Kidney tubule cell (primary cell): ENCODE data around the gene FAM47E.
A peak's percentile ranks its signal among the peaks of the same experiment; 100 is the strongest.

Experiments used
- DNase-seq: peaks from one replicate; pipeline ENCODE4 v3.0.0-alpha.2; 2018; ENCODE audit warnings: low spot score

Gene FAM47E, protein sequence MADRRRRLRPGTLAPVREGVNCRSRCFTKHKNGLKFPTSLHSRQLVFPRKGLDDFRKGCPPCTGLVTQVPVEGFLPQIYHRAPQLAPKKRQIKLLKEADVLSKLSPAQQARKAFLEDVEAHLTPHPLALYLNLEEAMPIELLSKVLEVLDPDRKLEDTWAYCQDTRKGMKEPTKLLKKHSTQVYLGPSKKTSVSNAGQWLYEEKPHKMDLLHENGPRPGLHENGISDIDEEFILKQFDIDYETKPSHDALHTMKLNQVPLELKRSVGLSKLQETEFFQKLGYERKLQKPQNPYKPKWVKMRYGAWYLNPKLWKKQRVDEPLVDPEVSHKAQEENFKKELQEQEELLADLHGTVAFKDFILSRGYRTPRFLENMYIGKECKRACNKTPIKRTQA

DNA sequence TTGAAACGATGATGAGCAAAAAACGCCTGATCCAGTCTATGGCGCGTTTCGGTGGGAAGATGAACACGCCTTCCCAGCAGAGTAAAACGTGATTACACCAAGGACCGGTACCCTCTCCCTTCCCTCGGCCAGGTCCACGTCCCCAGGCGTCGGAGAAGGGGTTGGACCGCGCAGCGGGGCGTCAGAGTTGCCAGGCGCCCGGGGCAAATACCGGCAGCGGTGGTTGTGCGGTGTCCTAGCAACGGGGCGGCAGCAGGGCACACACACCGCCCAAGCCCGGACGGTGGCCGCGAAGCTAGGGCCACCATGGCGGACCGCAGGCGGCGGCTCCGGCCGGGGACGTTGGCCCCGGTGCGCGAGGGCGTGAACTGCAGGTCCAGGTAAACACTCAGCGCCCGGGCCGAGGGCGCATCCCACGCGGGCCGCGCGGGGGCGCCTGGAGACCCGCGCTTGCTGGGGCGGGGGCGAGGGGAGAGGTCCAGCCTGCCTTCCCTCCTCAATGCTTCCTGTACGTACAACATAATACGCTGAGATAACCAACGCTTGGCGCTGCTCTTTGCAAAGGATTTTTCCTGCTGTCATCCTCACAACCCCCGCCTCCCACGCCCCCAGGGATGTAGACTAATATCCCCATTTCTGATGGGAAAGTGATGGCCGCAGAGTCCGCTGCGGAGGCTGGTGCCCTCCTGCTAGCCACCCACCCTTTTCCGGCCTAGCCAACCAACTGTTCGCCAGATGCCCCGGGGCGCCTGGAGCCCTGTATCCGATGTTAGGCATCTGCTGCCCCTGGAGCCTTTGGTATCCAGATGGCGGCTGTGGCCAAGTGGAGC lies at the start of gene FAM47E:
FAM47E (plus strand) TSS at position 281 of the 830 bp plus-strand sequence; CDS start at position 307, 26 bp downstream.
- peak; percentile 90 for DNase-seq

DNA sequence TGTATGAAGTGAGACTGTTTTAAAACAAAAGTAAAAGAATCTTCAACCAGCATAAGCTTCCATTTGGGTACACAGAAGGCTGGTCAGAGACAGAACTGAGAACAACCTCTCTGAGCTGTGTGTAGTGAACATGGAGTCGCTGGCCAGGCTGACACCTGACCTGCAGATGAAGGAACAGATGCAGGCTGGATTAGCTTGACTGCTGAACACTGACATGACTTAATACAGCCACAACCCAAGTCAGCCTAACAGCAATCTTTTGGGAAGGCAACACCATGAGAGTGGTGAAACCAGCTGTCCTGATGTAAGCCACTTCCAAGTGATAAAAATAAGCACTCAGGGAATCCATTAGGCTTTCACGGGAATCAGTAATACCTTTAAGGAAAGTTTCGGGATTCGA lies 48.0 kb upstream of the FAM47E start:
- DNase-seq: no peak

DNA sequence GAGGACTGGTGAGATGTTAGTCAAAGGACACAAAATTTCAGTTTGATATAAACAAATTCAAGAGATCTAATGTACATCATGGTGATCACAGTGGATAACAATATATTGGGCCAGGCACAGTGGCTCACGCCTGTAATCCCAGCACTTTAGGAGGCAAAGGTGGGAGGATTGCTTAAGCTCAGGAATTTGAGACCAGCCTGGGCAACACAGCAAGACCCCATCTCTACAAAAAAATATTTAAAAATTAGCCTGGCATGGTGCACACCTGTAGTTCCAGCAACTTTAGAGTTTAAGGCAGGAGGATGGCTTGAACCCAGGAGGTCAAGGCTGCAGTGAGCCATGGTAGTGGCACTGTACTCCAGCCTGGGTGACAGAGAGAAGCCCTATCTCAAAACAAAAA lies 46.6 kb upstream of the FAM47E start:
- no peak for DNase-seq

DNA sequence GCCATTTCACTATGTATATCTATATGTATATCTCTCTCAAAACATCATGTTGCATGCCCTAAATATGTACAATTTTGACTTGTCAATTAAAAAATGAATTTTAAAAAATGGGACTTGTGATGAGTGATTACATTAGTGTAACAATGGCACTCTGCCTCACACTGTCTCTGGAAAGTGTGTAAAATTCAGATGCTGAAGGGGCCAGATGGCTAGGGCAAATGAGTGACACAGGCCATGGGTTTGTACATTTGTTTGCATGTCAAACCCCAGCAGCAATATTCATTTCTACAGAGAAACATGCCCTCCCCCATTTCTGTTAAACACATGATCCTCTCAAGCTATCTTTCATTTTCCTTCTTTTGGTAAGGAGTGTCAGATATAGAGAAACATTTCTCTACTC lies 46.0 kb upstream of the FAM47E start:
- DNase-seq: no peak

DNA sequence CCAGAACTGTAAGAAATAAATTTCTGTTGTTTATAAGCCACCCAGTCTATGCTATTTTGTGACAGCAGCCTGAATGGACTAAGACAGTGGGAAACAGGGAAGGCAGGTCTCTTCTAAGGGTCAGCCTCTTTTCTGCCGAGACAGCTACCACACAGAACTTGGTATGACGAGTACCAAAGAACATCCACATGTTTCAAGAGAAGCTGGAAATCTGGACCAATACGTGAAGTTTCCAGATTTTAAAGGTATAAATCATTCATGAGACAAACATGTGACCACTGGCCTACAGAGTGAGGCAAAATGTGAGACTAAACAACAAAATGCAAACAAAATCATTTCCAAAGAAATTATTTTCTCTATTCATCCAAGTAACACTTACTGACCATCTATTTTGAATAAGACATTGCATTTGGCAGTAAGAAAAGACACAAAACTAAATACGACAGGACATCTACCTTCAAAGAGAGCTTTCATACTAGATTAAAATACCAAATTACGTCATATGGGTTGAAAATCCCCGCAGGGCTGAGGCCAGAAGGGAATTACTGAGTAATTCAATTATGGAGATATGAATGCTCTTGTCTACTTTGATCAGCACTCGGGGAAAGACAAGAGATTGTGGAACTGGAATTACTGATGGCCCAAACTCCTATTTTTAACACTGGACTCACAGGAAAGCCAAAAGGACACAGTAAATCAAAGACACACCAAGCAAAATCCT lies 45.1 kb upstream of the FAM47E start:
- no peak for DNase-seq

DNA sequence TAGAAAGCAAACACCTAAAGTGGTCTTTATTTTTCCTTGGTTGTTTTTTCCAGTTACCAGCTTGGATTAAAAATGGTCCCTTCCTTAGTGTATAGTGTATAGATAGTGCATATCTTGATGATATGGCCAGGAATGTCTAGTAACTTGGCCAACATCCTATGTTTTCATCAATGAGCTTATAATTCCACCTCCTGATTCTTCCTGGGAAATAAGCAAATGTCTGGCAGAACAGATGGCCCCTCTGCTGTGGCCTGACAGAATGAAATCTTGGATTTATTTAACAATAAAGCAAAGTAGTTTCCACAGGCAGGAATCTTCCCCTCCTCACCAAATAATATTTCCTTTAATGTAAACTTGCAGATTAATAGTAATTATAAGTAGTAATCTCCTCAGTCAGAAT lies 44.0 kb upstream of the FAM47E start:
- no peak for DNase-seq

DNA sequence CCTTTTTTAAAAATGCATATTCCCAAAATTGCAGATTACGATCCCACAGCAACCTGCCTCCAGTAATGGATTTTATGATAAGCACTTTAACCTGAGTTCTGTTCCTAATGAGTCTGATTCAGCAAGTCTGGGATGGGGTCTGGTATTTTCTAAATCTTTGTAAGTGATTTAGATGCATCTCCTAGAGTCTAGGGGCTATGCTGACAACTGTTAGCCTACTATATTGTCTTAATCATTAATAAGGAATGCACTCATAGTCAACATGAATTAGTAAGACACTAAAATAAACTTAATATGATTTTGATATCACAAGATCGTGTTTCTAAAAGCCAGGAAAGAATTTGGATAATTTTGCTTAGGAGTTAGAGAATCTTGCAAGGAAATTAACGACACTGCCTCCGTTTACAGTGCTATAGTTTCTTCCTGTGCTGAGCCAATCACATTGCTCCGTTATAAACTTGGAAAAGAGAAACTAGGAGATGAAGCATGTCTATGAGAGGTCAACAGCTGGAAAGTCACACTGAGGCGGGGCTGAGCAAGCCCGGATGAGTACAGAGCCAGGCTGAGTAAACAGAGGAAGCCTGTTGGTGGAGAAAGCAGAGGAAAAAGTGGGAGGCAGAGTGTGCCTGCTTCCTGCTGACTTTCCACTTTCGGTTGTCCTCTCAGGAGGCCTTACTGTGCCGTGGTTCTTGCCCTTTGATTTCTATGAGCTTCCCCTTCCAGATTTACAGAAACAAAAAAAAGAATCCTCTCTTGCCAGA lies 43.3 kb upstream of the FAM47E start:
- peak; percentile 89 for DNase-seq

DNA sequence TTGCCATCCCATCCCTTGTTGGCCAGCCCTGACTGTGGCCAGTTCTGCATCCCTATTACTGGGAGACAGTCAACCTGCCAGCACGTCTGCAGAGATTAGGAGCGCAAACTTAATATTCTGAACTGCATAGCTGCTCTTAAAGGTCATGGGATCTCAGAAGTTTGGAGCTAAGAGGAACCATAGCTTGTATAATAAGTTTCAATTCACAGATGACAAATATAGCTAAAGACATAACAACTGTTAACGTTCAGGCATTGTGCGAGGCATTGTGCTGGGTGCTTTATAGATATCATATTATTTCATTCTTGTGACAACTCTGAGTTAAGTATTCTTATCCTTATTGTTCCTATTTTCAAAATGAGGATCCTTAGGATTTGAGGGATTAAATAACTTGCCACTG lies 41.6 kb upstream of the FAM47E start:
- no peak for DNase-seq

DNA sequence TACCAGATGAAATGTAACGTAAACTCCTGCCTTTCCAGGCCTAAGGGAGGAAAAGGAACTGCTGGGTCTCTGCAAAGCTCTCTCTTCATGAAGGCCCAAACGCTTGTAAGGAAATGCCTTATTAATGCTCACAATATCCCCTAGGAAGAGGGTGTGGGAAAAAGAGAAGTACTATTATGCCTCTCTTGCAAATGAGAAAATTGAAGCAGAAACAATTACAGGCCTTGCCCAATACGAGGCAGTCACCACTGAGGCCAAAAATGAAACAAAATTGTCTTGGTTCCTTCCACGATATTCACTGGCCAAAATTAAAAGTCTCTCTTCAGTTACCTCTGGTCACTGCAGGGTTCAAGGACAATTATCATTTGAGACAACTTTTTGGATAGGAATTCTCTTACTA lies 41.1 kb upstream of the FAM47E start:
- no peak for DNase-seq

DNA sequence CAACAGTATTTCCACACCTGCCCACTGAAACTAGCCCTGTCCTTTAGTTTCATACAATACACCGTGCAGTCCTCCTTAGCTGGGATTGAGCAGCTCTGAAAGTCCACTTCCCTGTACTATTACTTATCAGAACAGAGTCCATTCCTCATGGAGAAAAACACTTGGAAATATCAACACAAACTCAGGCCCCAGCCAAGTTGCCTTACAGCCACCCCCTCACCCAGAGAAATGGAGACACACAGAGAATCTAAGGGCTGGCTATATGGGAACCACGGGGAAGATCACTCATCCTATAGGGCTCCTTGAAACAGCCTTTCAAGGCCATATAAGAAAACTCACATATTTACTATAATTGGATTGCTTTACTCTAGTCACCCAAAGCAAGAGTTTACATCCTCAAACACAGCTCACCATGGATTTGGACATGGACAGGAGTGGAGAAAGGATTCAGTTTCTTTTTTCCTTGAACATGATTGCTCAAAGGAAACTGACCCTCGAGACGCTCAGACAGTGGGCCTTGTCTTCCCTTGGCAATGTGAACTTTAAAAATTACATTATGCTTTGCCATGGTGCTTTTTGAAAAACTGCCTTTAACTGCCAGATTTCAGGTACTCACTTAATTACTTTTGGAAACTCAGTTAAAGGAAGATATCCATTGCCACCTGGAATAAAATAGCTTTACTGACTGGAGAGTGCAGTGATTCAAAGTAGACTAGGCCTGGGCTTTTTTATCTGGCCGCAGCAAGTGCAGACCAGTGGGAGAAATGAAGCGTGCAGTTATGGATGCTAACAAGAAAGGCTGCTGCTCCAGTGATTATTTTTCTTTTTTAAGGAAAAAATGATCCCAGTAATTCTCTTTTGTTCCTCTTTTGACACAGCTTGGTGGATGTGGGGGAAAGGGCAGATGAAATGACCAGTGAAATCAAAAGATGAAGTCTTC lies 39.5 kb upstream of the FAM47E start:
- no peak for DNase-seq

DNA sequence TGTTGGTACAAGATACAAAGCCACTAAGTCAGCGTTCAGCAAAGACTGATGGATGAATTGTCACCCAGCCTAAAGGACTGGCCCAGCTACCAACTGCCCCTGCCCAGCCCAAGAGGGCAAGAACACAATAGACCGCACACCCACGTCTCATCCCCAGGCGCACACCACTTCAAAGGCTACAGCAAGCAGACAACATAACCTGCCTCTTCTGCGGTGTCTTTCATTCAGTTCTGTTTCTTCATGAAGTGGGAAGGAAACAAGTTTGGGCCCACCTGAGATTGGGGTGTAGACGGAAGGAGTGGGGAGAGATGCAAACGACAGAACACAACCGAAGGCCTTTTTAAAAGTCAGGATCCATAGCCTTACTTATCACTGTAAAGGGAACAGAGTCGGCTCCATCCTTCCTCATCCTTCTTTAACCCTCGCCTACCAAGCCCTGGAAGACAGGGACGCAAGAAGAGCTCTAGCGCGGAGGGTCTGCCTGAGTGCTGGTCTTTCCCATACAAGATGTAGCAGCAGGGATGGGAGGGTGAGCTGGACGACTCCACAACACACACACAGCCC lies 38.6 kb upstream of the FAM47E start:
- peak; percentile 32 for DNase-seq

DNA sequence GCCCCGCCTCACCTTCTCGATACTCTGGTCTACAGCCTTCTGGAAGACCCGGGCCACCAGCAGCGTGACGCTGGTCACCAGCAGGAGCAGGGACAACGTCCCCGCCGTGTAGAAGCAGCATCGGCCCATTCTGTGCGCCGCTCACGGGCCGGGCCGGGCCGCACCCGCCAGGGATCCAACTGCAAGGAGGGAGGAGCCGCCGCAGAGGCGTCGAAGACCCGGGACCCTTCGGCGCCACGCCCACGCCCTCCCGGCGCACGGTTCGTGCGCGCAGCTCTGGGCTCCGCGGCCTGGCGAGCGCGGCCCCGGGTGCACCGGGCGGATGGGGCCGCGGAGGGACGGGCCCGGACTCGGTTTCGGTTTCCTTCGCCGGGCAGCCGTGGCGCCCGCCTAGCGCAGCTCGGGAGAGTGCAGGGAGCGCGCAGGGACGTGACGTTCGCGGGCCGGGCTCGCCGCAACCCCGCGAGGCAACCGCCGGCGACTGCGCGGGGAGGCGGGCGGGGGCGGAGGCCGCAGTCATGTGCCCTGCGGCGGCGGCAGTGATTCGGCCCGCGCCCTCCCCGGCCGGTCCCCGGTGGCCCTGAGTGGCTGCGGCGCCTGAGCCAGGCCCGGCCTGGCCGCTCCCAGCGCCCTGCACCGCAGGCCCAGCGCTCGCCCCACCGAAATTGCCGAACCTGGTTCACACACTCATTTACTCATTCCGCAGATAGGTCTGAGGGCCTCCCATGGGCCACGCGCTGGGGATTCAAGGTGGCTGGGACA lies 37.9 kb upstream of the FAM47E start, which contains the start of gene SCARB2:
SCARB2 (minus strand) TSS at position 410 of the 762 bp plus-strand sequence; CDS start at position 129, 281 bp downstream.
- DNase-seq: peak; percentile 89

DNA sequence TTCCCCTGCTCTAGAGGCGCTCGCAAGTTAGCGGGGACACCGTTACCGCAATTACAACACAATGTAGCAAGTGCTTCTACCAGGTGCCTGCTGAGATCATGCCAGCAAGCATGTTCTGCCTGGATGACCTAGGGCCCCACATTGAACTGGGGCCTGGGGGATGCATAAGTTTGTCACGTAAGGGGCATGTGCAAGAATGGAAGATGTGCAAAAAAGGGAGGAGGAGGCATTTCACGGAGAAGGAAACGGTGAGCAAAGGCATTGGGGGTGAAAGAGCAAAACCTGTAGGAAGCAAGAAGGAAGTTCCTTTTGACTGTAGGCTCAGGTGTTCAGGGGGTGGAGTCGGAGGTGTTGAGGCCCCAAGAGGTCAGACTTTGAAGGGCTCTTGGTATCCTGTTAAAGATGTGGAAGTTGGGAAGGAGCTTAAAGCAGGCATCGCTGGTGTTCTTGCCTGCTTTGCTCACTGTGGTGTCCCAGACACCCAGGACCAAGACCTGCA lies 37.3 kb upstream of the FAM47E start:
- no peak for DNase-seq

DNA sequence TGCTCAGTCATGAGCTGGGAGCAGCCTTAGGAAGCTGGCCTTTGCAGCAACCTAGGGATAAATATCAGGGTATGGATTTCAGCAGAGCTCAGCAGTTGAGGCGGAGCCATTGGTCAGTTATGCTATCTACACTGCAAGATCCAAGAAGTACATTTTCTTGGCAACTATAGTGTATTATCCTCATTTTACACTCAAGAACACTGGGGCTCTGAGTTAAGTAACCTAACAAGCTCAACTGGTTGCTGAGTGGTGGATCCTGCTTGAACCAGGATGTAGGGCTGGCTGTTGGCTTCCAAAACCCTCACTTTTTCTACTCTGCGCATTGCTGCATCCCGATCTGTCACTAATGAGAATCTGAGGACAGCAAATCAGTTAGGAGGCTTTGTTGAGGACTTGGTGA lies 36.4 kb upstream of the FAM47E start:
- DNase-seq: no peak

DNA sequence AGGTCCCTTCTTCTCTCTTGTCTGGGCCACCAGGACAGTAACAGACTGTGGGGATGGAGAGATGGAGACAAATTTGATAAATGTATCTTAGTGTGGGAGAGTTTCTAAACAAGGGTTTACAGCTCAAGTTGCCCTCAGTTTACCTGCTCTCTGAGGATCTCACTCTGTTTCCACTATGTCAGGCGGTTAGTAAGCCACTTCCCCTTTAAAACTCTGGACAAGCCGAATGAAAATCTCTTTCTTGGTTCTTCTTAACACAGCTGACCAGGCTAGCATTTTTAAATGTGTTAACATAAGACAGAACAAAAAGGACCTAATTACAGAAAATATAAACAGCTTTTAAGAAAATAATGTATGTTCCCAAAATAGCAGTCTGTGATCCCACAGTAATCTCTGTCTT lies 35.0 kb upstream of the FAM47E start:
- no peak for DNase-seq

DNA sequence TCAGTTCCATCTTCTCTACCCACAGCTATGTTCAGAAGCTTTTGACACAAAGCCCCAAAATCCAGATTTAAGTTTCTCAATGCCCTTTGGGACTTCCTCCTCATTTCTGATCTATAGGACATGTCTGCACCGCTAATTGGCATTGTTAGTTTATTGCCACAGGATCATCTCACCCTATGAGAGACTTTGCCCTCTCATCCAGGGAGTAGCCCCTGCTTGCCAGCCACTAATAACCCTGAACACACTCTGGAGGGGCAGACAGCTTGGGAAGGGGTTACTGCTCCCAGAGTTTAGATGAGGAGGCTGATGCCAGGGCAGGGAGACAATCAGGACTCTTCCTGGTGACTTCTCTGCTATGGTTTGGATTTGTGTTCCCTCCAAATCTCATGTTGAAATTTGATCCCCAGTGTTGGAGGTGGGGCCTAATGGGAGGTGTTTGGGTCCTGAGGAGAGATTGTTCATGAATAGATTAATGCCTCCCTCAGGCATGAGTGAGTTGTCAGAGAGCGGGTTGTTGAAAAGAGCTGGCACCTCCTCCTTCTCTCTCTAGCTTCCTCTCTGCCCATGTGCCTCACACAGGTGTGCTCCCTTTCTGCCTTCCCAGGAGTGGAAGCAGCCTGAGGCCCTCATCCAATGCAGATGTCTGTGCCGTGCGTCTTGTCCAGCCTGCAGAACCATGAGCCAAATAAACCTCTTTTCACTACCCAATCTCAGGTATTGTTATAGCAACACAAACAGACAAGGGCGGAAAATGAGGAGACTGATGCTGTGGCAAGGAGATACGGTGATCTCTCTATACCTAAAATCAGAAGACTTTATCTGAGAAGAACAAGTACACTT lies 34.3 kb upstream of the FAM47E start:
- DNase-seq: no peak

DNA sequence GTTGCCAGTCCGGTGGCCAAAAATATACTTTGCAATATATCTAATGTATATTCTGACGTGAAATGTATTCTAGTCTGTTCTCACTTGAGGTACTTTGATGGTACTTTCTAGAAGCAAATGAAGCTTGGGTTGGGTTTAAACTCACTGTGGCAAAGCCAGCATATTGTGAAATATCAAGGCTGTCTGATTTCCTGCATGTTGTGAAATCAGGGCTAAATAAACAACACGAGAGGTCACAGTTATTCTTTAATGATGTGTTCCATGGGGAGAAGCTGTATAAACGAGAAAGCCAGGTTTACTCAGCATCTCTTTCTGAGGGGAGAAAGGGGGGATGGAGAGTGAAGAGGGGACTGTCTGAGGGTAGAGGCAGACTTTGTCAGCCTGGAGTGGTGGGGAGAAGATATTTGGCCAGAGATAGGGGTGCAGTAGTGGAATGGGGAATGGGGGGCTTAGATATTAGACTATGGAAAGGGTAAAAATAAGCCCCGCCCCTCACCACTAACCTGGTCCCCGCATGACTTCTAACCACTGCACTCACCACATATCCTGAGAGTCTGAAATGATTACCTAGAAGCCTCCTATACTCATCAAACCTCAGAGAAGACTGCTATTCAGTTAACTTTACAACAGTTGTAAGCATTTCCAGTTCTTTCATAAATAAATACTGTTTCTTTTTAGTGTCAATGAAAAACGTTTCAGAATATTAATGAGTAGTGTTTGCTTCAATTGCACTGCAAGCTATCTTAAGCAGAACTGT lies 32.0 kb upstream of the FAM47E start:
- DNase-seq: peak; percentile 34

DNA sequence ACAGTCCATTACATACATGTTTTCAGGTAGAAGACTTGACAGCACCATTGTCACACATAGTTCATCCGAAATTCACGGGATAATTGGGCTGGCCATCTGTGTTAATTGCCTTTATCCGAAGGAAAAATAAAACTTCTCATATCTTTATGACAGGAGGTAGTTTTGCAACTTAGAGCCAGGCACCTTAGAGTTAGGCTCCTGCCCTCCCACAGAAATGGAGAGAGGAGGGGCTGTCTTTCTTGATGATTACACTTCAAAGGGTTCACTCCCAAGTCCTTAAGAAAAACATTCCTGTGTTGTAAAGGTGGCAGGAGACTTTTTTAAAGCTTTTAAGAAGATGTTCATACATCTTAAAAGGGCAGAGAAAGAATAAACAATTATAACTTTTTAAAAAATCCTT lies 27.4 kb upstream of the FAM47E start:
- DNase-seq: no peak
